Endothelial cell of umbilical vein (primary cell): ENCODE measurements around the gene MLEC. TPM values are rescaled to one million over a fixed set of nuclear protein-coding genes. Genes with fewer than 3 reads are reported as not detected.
A peak's percentile ranks its signal among the peaks of the same experiment; 100 is the strongest.

Experiments used
- BruUV-seq: library from RNA; stranded (reverse); fragments of 400-500 nt; replicated peaks from 2 replicates; lab custom pipeline; 2021; lab: Mats Ljungman, UMichigan
- CTCF ChIA-PET: fragments of 300-600, 350-600 bp; sonication (Branson Sonifier 250); formaldehyde crosslinking; loops from one replicate; lab custom pipeline; 2021; ENCODE audit warnings: antibody characterized with exemption, inconsistent platforms; lab: Charles Lee
- POLR2A ChIA-PET: fragments of 300-600, 350-600 bp; sonication (Branson Sonifier 250); formaldehyde crosslinking; loops from one replicate; lab custom pipeline; 2021; ENCODE audit warnings: antibody characterized with exemption, inconsistent platforms; lab: Charles Lee
- DNase-seq: peaks from one replicate; pipeline ENCODE4 v3.0.0-alpha.2; 2011; ENCODE audit warnings: low read depth, low spot score
- FAIRE-seq: peaks from 2 replicates; lab custom pipeline; 2011; peaks lifted over from hg19 to GRCh38; lab: Jason Lieb, UNC
- H2AFZ ChIP-seq: 2 replicates; pipeline ENCODE4 v1.6.0; 2012; ENCODE audit warnings: low read depth, low read length, control low read depth, inconsistent platforms
- H3K27ac ChIP-seq: 2 replicates; pipeline ENCODE4 v1.5.1; 2011; ENCODE audit warnings: low read depth, mild to moderate bottlenecking, control low read depth, low read length, moderate library complexity; ENCODE audit not compliant: insufficient read depth
- H3K27me3 ChIP-seq, 2 experiments: 2 replicates each; pipeline versions ENCODE4 v1.6.0 to v1.6.1; 2011; ENCODE audit warnings: low read length in 2 of 2, mixed read lengths in 1 of 2; ENCODE audit not compliant: control insufficient read depth in 2 of 2, insufficient read depth in 2 of 2
- H3K36me3 ChIP-seq, 2 experiments: 2 replicates in 1 of 2; 3 replicates in 1 of 2; pipeline ENCODE4 v1.5.1; 2011; ENCODE audit warnings: low read length in 2 of 2, mild to moderate bottlenecking in 1 of 2, moderate library complexity in 1 of 2; ENCODE audit not compliant: control insufficient read depth in 2 of 2, insufficient read depth in 2 of 2; ENCODE audit errors: extremely low read depth in 1 of 2
- H3K4me1 ChIP-seq: 3 replicates; pipeline ENCODE4 v1.5.1; 2011; ENCODE audit warnings: mild to moderate bottlenecking, low read length; ENCODE audit not compliant: control insufficient read depth, insufficient read depth; ENCODE audit errors: extremely low read depth
- H3K4me2 ChIP-seq: 2 replicates; pipeline ENCODE4 v1.6.1; 2011; ENCODE audit warnings: low read length, control low read depth, mixed read lengths; ENCODE audit not compliant: insufficient read depth
- H3K4me3 ChIP-seq, 3 experiments: fragments of 200-600 bp in 1 of 3; sonication (generic), shearing (Covaris generic) in 1 of 3; replicated peaks in 1 of 3; 2 replicates each; pipeline ENCODE4 v1.5.1; 2011 to 2016; ENCODE audit warnings: control low read depth in 3 of 3, low read length in 3 of 3, mild to moderate bottlenecking in 2 of 3, inconsistent platforms in 1 of 3, low read depth in 1 of 3, moderate library complexity in 1 of 3; ENCODE audit not compliant: insufficient read depth in 1 of 3
- H3K79me2 ChIP-seq: 2 replicates; pipeline ENCODE4 v1.6.0; 2012; ENCODE audit warnings: low read length, inconsistent platforms; ENCODE audit not compliant: control insufficient read depth, insufficient read depth
- H3K9ac ChIP-seq: replicated peaks from 2 replicates; pipeline ENCODE3; 2011; ENCODE audit warnings: low read length, control low read depth; ENCODE audit not compliant: insufficient read depth; ENCODE audit errors: extremely low read depth
- H3K9me1 ChIP-seq: replicated peaks from 3 replicates; pipeline ENCODE4 v1.6.0; 2011; ENCODE audit warnings: mild to moderate bottlenecking, low read length; ENCODE audit not compliant: control insufficient read depth, insufficient read depth; ENCODE audit errors: extremely low read depth
- H3K9me3 ChIP-seq: replicated peaks from 2 replicates; pipeline ENCODE4 v1.5.1; 2012; ENCODE audit warnings: low read length, inconsistent platforms; ENCODE audit not compliant: control insufficient read depth, insufficient read depth
- H4K20me1 ChIP-seq: replicated peaks from 2 replicates; pipeline ENCODE3; 2011; ENCODE audit warnings: mild to moderate bottlenecking, low read length; ENCODE audit not compliant: control insufficient read depth, insufficient read depth; ENCODE audit errors: extremely low read depth
- CTCF ChIP-seq, 2 donors: IDR thresholded peaks; 1 replicate in 1 of 2; 2 replicates in 1 of 2; pipeline ENCODE4 v1.5.1; 2011; ENCODE audit warnings: low read length in 2 of 2, mild to moderate bottlenecking in 2 of 2, moderate library complexity in 2 of 2, control low read depth in 1 of 2, inconsistent platforms in 1 of 2, low read depth in 1 of 2; ENCODE audit not compliant: insufficient read depth in 1 of 2; ENCODE audit errors: extremely low read depth in 1 of 2
- EZH2 ChIP-seq: IDR thresholded peaks from 2 replicates; pipeline ENCODE4 v1.6.1; 2012; ENCODE audit warnings: borderline replicate concordance, low read depth, mild to moderate bottlenecking, moderate library complexity, low read length, inconsistent platforms; ENCODE audit not compliant: severe bottlenecking
- FOS ChIP-seq: IDR thresholded peaks from 2 replicates; pipeline ENCODE4 v1.6.1; 2011; ENCODE audit warnings: mild to moderate bottlenecking, low read length, moderate library complexity, borderline replicate concordance; ENCODE audit not compliant: insufficient read depth
- POLR2AphosphoS5 ChIP-seq: IDR thresholded peaks from 2 replicates; pipeline ENCODE4 v1.6.1; 2012; ENCODE audit warnings: low read depth, mild to moderate bottlenecking, control low read depth, low read length, moderate library complexity; ENCODE audit not compliant: insufficient read depth
- dilution Hi-C: fragments of 300-500 bp; cut with MboI; formaldehyde crosslinking; loops from one replicate; pipeline ENCODE4 v1.15.0; 2019; ENCODE audit warnings: low sequenced_read_pairs; ENCODE audit not compliant: extremely low pct_ligation_motif_present
- intact Hi-C: fragments of 100-400 bp; cut with micrococcal nuclease; formaldehyde crosslinking; loops from one replicate; pipeline ENCODE4 v1.10.0; 2022
- polyA plus RNA-seq, 4 experiments: library from polyadenylated mRNA; depleted of rRNA in 3 of 4; stranded (reverse) in 3 of 4; unstranded in 1 of 4; fragments of >200 nt; gene quantifications; 2 replicates each; pipeline versions ENCODE4 v1.2.1 to v1.2.3, GENCODE V29; 2011 to 2012; ENCODE audit warnings: missing spikeins in 1 of 4
- total RNA-seq: library from RNA; stranded (reverse); gene quantifications from 2 replicates; pipeline ENCODE4 v1.2.3, GENCODE V29; 2021

The MLEC gene
- total and polyA plus RNA-seq, 2 donors (not counting 3 experiments of a cell fraction or from before 2014, with no cell fraction given): 28.4 to 144 TPM

GRCh38 chr12:120640861-120641833, 45.8 kb upstream of the MLEC start:
- TF ChIP-seq EZH2 (peak; percentile 93), POLR2AphosphoS5 (no peak), FOS (no peak), CTCF (IDR thresholded peaks at IDR 0.05; ENCODE audit: extremely low read depth in 1 of 2, insufficient read depth in 1 of 2, low read depth in 1 of 2, low read length in 2 of 2) (no peak)
- dilution Hi-C loops: no loop called here
- Histone ChIP-seq H3K79me2 (no peaks in the 10 kb centered on the region), H3K36me3 (no peaks in the 10 kb centered on the region), H3K27ac (no peak overlapping the region), H3K4me2 (peak overlapping the region; percentile 48), H2AFZ (no peak overlapping the region), H3K4me1 (peaks cover 3% of the 10 kb centered on the region), H3K9ac (no peak overlapping the region), H3K27me3 (peaks cover 46 to 51% of the 10 kb centered on the region in 2 experiments), H3K9me3 (no peaks in the 10 kb centered on the region), H4K20me1 (no peaks in the 10 kb centered on the region), H3K4me3 (peak overlapping the region in 1 of 3 experiments; percentile 18), H3K9me1 (no peaks in the 10 kb centered on the region)
- DNase-seq (peak; percentile 46), FAIRE-seq (no peak)
- BruUV-seq: no TSS peak
- ChIA-PET CTCF (interaction anchor here (0.6 to 1.5 kb wide), 5 partner anchors 8 to 419 kb away, joined by 3 to 8 read pairs (median 4); no protein-coding TSS in a partner anchor), POLR2A (no interaction called here)
- intact Hi-C loops: loop anchor here (10.0 kb wide), 1 partner anchor 454 kb away; no protein-coding TSS in a partner anchor
